Common myeloid progenitor, CD34-positive (primary cell): ENCODE data around the gene PROX2.
A peak's percentile ranks its signal among the peaks of the same experiment; 100 is the strongest.

Source experiments
- CTCF ChIA-PET: fragments of 350-600 bp; sonication (Branson Sonifier 250); formaldehyde crosslinking; loops from one replicate; lab custom pipeline; 2021; ENCODE audit warnings: antibody characterized with exemption; lab: Charles Lee
- POLR2A ChIA-PET: fragments of 350-600 bp; sonication (Branson Sonifier 250); formaldehyde crosslinking; loops from one replicate; lab custom pipeline; 2021; ENCODE audit warnings: antibody characterized with exemption; lab: Charles Lee
- DNase-seq, 3 donors: peaks; one replicate each; pipeline versions ENCODE4 v3.0.0 to v3.0.0-alpha.2; 2013
- H3K27ac ChIP-seq, 2 experiments: 1 replicate in 1 of 2; 2 replicates in 1 of 2; pipeline ENCODE4 v1.7.0; 2013; ENCODE audit warnings: inconsistent platforms in 2 of 2, low read length in 2 of 2, mild to moderate bottlenecking in 2 of 2, low read depth in 1 of 2, moderate library complexity in 1 of 2; ENCODE audit not compliant: severe bottlenecking in 2 of 2, insufficient read depth in 1 of 2, poor library complexity in 1 of 2
- H3K27me3 ChIP-seq, 5 experiments: replicated peaks in 2 of 5; 1 replicate in 3 of 5; 2 replicates in 2 of 5; pipeline versions ENCODE4 v1.6.1 to v1.7.0; 2013; ENCODE audit warnings: low read length in 4 of 5, mild to moderate bottlenecking in 2 of 5, moderate library complexity in 2 of 5, inconsistent platforms in 1 of 5; ENCODE audit not compliant: insufficient read depth in 5 of 5, control insufficient read depth in 4 of 5
- H3K36me3 ChIP-seq, 4 experiments: 1 replicate in 2 of 4; 2 replicates in 2 of 4; pipeline versions ENCODE4 v1.6.1 to v1.7.0; 2013; ENCODE audit warnings: low read length in 3 of 4, control low read depth in 1 of 4, mild to moderate bottlenecking in 1 of 4; ENCODE audit not compliant: control insufficient read depth in 4 of 4, insufficient read depth in 4 of 4
- H3K4me1 ChIP-seq, 4 experiments: 1 replicate in 3 of 4; 2 replicates in 1 of 4; pipeline versions ENCODE4 v1.6.1 to v1.7.1; 2013; ENCODE audit warnings: low read length in 3 of 4, mild to moderate bottlenecking in 3 of 4, control low read depth in 1 of 4, inconsistent platforms in 1 of 4, moderate library complexity in 1 of 4; ENCODE audit not compliant: control insufficient read depth in 4 of 4, insufficient read depth in 4 of 4; ENCODE audit errors: control extremely low read depth in 1 of 4
- H3K4me3 ChIP-seq, 7 experiments: 1 replicate in 4 of 7; 2 replicates in 3 of 7; pipeline versions ENCODE4 v1.5.1 to v1.7.0; 2013; ENCODE audit warnings: mild to moderate bottlenecking in 7 of 7, low read length in 6 of 7, moderate library complexity in 6 of 7, inconsistent platforms in 2 of 7, low read depth in 2 of 7, control low read depth in 1 of 7; ENCODE audit not compliant: insufficient read depth in 4 of 7, control insufficient read depth in 1 of 7; ENCODE audit errors: extremely low read depth in 1 of 7
- H3K9me3 ChIP-seq, 5 experiments: 1 replicate in 4 of 5; 2 replicates in 1 of 5; pipeline versions ENCODE4 v1.6.1 to v1.7.1; 2013; ENCODE audit warnings: low read length in 4 of 5, mild to moderate bottlenecking in 2 of 5, inconsistent platforms in 1 of 5, low read depth in 1 of 5, moderate library complexity in 1 of 5; ENCODE audit not compliant: control insufficient read depth in 4 of 5, insufficient read depth in 2 of 5; ENCODE audit errors: control extremely low read depth in 1 of 5
- WGBS: methylation state at CpG from one replicate; pipeline ENCODE4 v1.1.5; 2013; ENCODE audit not compliant: insufficient coverage; 5-methylcytosine and 5-hydroxymethylcytosine counted together

Gene PROX2

DNA sequence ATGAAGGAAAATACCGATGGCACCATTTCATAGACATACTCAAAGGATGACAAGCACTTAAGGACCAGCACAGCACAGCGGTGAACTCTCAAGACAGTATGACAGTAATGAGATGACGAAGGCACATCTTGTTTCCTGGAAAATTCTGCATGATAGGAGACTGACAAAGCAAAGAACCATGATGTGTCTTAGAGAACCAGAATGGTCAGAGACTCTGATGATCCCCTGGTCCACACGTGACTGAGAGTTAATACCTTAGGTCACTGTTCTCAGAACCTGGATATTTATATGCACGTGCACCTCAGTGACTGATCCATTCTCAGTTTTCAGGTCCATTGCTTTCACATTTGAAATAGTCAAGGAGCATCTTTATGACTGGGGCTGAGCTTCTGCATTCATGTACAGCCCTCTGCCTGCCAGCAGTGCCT is 35.3 kb downstream of the PROX2 start:
- H3K36me3 ChIP-seq: peaks cover 0 to 11% (median 9%) of the 10 kb centered on the region in 4 experiments
- no peaks in the 10 kb centered on the region for H3K27me3 ChIP-seq
- no peaks in the 10 kb centered on the region for H3K9me3 ChIP-seq
- DNase-seq: no peak
- POLR2A ChIA-PET: no interaction called here
- CTCF ChIA-PET: interaction anchor here (3.5 to 4.7 kb wide), 2 partner anchors 13 to 21 kb away, joined by 21 to 24 read pairs; no protein-coding TSS in a partner anchor
- H3K4me3 ChIP-seq: no peak overlapping the region
- H3K27ac ChIP-seq: no peak overlapping the region
- WGBS: 100% methylated on average over 4 of the region's 5 CpGs
- H3K4me1 ChIP-seq: peaks cover 17 to 41% (median 28%) of the 10 kb centered on the region in 4 experiments

DNA sequence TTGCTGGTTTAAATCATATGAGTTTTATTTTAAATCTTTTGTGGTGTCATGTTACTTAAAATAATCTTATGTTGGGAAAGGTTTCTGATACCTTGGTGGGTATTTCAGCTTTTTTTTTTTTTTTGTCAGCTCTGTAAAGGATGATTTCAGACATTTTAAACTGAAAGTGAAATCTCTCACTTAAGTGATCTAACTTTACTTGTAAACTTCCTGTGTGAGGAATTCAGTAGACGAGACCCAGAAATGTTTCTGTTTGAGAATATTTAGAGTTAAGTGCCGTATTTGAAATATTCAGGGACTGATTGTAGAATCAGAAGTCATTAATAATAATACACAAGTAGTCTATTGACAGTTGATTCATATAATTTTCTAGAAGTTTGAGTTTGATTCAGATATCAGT is 37.8 kb downstream of the PROX2 start:
- CTCF ChIA-PET: interaction anchor here (0.8 to 4.7 kb wide), 4 partner anchors 10 to 251 kb away, joined by 3 to 24 read pairs (median 12); no protein-coding TSS in a partner anchor
- Histone ChIP-seq H3K36me3 (peaks cover 0 to 21% (median 12%) of the 10 kb centered on the region in 4 experiments), H3K9me3 (no peaks in the 10 kb centered on the region), H3K4me3 (peak overlapping the region in 2 of 7 experiments; percentile 41 to 52), H3K27ac (peak overlapping the region; percentile 10 to 73), H3K27me3 (no peaks in the 10 kb centered on the region), H3K4me1 (peaks cover 18 to 47% (median 33%) of the 10 kb centered on the region in 4 experiments)
- DNase-seq: peak; percentile 18 to 59 (median 50)
- WGBS: no CpG with 5 or more reads among the region's 2 CpGs
- POLR2A ChIA-PET: no interaction called here

DNA sequence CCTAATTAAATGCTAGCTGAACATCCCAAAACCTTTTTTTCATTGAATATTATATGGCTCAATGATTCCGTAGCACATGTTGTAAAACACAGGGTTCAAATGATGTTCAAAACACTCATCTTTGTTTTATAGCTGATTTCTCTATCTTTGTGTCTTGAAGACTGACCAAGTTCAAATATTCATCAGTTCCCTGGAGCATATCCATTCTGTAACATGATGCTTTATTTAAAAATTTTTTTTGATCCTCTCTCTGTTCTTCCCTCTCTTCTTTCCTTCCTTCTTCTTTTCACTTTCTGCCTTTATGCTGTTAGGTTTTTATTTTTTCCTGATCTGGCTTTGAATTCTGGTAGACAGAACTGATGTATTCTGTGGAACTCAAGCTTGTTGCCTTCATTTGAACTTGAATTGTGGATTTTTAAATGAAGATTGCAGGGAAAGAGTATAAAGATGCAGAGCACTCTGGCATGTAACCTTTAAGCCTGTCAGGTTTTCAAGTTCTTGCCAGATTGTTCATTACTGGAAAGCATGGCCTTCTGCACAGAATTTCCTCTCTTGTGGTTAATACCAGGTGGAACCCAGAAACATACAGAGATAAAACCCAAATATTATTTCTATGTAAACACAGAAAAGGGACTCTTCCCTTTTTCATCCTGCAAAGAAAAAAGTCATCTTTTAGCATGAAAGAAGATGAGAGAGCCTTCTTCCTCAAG is 39.5 kb downstream of the PROX2 start:
- POLR2A ChIA-PET: no interaction called here
- peak overlapping the region in 1 of 7 experiments; percentile 11 for H3K4me3 ChIP-seq
- H3K36me3 ChIP-seq: peaks cover 0 to 21% (median 15%) of the 10 kb centered on the region in 4 experiments
- H3K9me3 ChIP-seq: no peaks in the 10 kb centered on the region
- H3K27me3 ChIP-seq: no peaks in the 10 kb centered on the region
- H3K4me1 ChIP-seq: peaks cover 18 to 40% (median 31%) of the 10 kb centered on the region in 4 experiments
- CTCF ChIA-PET: interaction anchor here (0.6 to 1.4 kb wide), 2 partner anchors 25 to 42 kb away, joined by 3 to 7 read pairs; no protein-coding TSS in a partner anchor
- WGBS: no CpG with 5 or more reads among the region's 1 CpG
- peak in 2 of 3 donors; percentile 40 to 46 for DNase-seq
- peak overlapping the region in 1 of 2 experiments; percentile 58 for H3K27ac ChIP-seq

DNA sequence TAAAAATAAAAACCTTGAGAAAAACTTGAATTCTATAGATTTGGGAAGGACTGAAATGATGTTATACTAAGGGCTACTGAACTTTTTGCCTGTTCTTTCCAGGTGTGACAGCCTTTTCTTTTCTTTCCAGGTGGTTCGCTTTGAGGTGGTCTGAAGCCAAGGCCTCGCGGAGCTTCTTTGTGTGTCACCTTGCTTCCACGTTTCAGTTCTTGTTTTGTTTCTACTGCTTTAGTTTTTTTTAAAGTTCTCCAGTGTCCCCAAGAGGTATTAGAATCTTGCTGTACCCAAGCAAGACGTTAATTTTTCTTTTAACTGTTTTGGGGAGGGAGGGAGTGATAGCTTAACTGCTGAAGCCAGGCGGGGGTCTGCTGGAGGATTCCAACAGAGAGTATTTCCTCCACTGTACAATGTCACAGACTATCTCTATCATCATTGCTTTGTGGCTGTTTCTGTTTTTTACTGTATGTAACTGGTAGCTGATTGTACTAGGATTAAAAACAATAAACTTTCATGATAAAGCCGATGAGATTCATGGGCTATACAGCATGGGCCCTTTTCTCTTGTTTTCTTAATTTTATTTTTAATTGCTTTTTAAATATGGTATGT is 40.2 kb downstream of the PROX2 start:
- POLR2A ChIA-PET: no interaction called here
- H3K27ac ChIP-seq: peak overlapping the region in 1 of 2 experiments; percentile 41

GRCh38 chr14:74834692-74835392 is 41.1 kb downstream of the PROX2 start:
- peaks cover 18 to 38% (median 25%) of the 10 kb centered on the region in 4 experiments for H3K4me1 ChIP-seq
- no peaks in the 10 kb centered on the region for H3K27me3 ChIP-seq
- 92% methylated on average over 3 of the region's 5 CpGs for WGBS
- no peaks in the 10 kb centered on the region for H3K9me3 ChIP-seq
- peaks cover 3 to 33% (median 20%) of the 10 kb centered on the region in 4 experiments for H3K36me3 ChIP-seq
- H3K4me3 ChIP-seq: no peak overlapping the region
- CTCF ChIA-PET: interaction anchor here (1.4 kb wide), 2 partner anchors 24 to 71 kb away, joined by 5 to 7 read pairs; no protein-coding TSS in a partner anchor
- DNase-seq: no peak
- H3K27ac ChIP-seq: peak overlapping the region in 1 of 2 experiments; percentile 41
- POLR2A ChIA-PET: no interaction called here

More for the DNA sequence above, 40.2 kb downstream of the PROX2 start:
- Histone ChIP-seq H3K4me1 (peaks cover 18 to 38% (median 26%) of the 10 kb centered on the region in 4 experiments), H3K9me3 (no peaks in the 10 kb centered on the region), H3K36me3 (peaks cover 2 to 27% (median 16%) of the 10 kb centered on the region in 4 experiments), H3K27me3 (no peaks in the 10 kb centered on the region), H3K4me3 (no peak overlapping the region)
- no peak for DNase-seq
- WGBS: 79% methylated on average over 4 of the region's 7 CpGs
- CTCF ChIA-PET: interaction anchor here (0.6 to 1.4 kb wide), 3 partner anchors 25 to 70 kb away, joined by 3 to 7 read pairs (median 5); no protein-coding TSS in a partner anchor

- Histone ChIP-seq H3K27ac (no peak overlapping the region), H3K9me3 (no peaks in the 10 kb centered on the region), H3K36me3 (peaks cover 6 to 47% (median 31%) of the 10 kb centered on the region in 4 experiments), H3K4me3 (no peak overlapping the region), H3K27me3 (no peaks in the 10 kb centered on the region), H3K4me1 (peaks cover 16 to 32% (median 23%) of the 10 kb centered on the region in 4 experiments)
- ChIA-PET POLR2A (no interaction called here), CTCF (no interaction called here)
- WGBS: no CpG with 5 or more reads among the region's 4 CpGs
- no peak for DNase-seq
These were observed 43.1 kb downstream of the PROX2 start for GRCh38 chr14:74832849-74833248.
